Esophagus muscularis mucosa (tissue), 4 donors: Measurements from ENCODE around the gene ANKS1B. TPM values are rescaled to one million over a fixed set of nuclear protein-coding genes. Genes with fewer than 3 reads are reported as not detected.

Source experiments
- DNase-seq: peaks from one replicate; pipeline ENCODE4 v3.0.0-alpha.2; 2017; ENCODE audit errors: extremely low spot score
- H3K27ac ChIP-seq, 4 donors: fragments of 200-600 bp; sonication (generic); replicated peaks in 1 of 4; 1 replicate in 3 of 4; 2 replicates in 1 of 4; pipeline ENCODE4 v1.5.1; 2016 to 2019; ENCODE audit warnings: mild to moderate bottlenecking in 1 of 4
- H3K27me3 ChIP-seq, 4 donors: fragments of 200-600 bp; sonication (generic); one replicate each; pipeline versions ENCODE4 v1.5.1 to v1.6.0; 2016 to 2019
- H3K36me3 ChIP-seq, 4 donors: fragments of 200-600 bp; sonication (generic); one replicate each; pipeline ENCODE4 v1.5.1; 2016 to 2019
- H3K4me1 ChIP-seq, 4 donors: fragments of 200-600 bp; sonication (generic); one replicate each; pipeline ENCODE4 v1.5.1; 2016 to 2019
- H3K4me3 ChIP-seq, 4 donors: fragments of 200-600 bp; sonication (generic); 1 replicate in 2 of 4; 2 replicates in 2 of 4; pipeline ENCODE4 v1.5.1; 2016 to 2019; ENCODE audit warnings: mild to moderate bottlenecking in 4 of 4, moderate library complexity in 1 of 4
- H3K9me3 ChIP-seq, 4 donors: fragments of 200-600 bp; sonication (generic); 1 replicate in 3 of 4; 2 replicates in 1 of 4; pipeline ENCODE4 v1.5.1; 2016 to 2019
- EP300 ChIP-seq: sonication (generic); formaldehyde crosslinking; IDR thresholded peaks from one replicate; pipeline ENCODE4 v1.6.1; 2017; ENCODE audit warnings: antibody characterized with exemption
- POLR2A ChIP-seq: fragments of 450-650 bp; IDR thresholded peaks from one replicate; pipeline ENCODE4 v1.6.1; 2017; ENCODE audit warnings: antibody characterized with exemption, moderate library complexity, mild to moderate bottlenecking, low read depth
- POLR2AphosphoS5 ChIP-seq, 2 donors: sonication (generic); formaldehyde crosslinking; IDR thresholded peaks; one replicate each; pipeline ENCODE4 v1.6.1; 2017; ENCODE audit warnings: antibody characterized with exemption in 2 of 2
- WGBS: methylation state at CpG from one replicate; pipeline ENCODE4 v1.1.5; 2018; 5-methylcytosine and 5-hydroxymethylcytosine counted together
- intact Hi-C: fragments of 100-400 bp; cut with DNase I; formaldehyde crosslinking; loops from one replicate; pipeline ENCODE4 v1.15.1; 2023
- total RNA-seq, 4 donors: library from RNA; depleted of rRNA; stranded (reverse); fragments of >200 nt; gene quantifications; one replicate each; pipeline versions ENCODE4 v1.1.0 to v1.2.1, GENCODE V29; 2016
- TF ChIP-seq, protein P1 (sequence below), 3 experiments: fragments of 200-600 bp in 2 of 3; fragments of 450-650 bp in 1 of 3; sonication (generic) in 2 of 3; IDR thresholded peaks; one replicate each; pipeline ENCODE4 v1.5.1; 2017 to 2019; ENCODE audit warnings: antibody characterized with exemption in 3 of 3, mild to moderate bottlenecking in 2 of 3, moderate library complexity in 1 of 3

Gene ANKS1B
- total RNA-seq, 4 donors from 2014 or later, result 20.4 to 28.7 (median 21.6) TPM

DNA sequence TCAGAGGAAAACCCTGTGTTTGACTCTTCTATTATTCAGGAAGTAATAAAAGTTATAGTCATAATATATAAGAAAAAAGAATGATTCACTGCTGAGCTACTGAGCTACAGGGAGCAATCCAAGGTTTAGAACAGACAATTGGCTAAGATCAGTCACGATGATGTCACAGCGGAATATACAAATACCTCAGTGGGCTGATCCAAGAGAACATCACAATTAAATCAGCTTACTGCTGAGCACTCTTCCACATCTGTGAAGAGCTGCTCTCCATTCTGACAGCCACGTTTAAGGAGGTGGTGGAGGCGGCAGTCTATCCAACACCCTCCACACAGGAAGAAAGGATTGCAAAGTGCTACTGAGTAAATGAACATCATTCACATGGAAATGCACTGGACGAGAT lies 1068.6 kb downstream of the ANKS1B start:
- Histone ChIP-seq H3K9me3 (no peaks in the 10 kb centered on the region), H3K27ac (no peak overlapping the region), H3K4me3 (no peak overlapping the region), H3K4me1 (no peaks in the 10 kb centered on the region), H3K27me3 (no peaks in the 10 kb centered on the region), H3K36me3 (no peaks in the 10 kb centered on the region)
- 82% methylated on average over 5 of the region's 5 CpGs for WGBS
- intact Hi-C loops, result no loop called here
- TF ChIP-seq EP300, result no peak
- no peak for TF ChIP-seq POLR2AphosphoS5 (IDR thresholded peaks at IDR 0.05)
- TF ChIP-seq, protein P1, sequence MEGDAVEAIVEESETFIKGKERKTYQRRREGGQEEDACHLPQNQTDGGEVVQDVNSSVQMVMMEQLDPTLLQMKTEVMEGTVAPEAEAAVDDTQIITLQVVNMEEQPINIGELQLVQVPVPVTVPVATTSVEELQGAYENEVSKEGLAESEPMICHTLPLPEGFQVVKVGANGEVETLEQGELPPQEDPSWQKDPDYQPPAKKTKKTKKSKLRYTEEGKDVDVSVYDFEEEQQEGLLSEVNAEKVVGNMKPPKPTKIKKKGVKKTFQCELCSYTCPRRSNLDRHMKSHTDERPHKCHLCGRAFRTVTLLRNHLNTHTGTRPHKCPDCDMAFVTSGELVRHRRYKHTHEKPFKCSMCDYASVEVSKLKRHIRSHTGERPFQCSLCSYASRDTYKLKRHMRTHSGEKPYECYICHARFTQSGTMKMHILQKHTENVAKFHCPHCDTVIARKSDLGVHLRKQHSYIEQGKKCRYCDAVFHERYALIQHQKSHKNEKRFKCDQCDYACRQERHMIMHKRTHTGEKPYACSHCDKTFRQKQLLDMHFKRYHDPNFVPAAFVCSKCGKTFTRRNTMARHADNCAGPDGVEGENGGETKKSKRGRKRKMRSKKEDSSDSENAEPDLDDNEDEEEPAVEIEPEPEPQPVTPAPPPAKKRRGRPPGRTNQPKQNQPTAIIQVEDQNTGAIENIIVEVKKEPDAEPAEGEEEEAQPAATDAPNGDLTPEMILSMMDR (IDR thresholded peaks at IDR 0.05), result no peak
- TF ChIP-seq POLR2A, result no peak
- no peak for DNase-seq

DNA sequence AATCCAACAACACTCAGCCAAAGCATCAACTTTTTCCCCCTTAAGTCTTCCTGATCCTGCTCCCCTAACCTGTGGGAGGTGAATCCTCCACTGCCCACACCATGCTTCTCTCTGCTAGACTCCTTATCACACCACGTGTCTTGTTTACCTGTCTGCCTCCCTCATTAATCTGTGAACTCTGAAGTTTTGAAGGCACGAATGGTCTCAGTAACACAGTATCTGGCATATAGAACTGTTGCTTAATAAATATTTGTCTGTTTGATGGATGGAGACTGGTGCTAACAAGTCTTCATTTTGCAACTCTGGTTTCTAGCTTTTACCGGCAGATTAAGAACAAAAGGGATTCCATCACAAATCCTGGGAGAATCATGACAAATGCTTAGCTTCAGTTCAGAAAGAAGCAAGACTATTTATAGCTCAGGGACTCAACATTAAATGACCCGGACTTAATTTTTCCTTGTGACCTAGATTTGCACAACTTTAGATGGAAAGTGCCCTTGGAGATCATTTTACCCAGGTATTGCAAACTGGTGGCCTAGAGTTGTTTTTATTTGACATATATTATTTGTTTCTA lies 1072.2 kb downstream of the ANKS1B start:
- Histone ChIP-seq H3K27ac (no peak overlapping the region), H3K9me3 (no peaks in the 10 kb centered on the region), H3K27me3 (no peaks in the 10 kb centered on the region), H3K4me1 (no peaks in the 10 kb centered on the region), H3K4me3 (no peak overlapping the region), H3K36me3 (no peaks in the 10 kb centered on the region)
- TF ChIP-seq, protein P1 (IDR thresholded peaks at IDR 0.05), result no peak
- TF ChIP-seq EP300, result no peak
- intact Hi-C loops, result no loop called here
- WGBS, result 49% methylated on average over 4 of the region's 4 CpGs
- no peak for DNase-seq

DNA sequence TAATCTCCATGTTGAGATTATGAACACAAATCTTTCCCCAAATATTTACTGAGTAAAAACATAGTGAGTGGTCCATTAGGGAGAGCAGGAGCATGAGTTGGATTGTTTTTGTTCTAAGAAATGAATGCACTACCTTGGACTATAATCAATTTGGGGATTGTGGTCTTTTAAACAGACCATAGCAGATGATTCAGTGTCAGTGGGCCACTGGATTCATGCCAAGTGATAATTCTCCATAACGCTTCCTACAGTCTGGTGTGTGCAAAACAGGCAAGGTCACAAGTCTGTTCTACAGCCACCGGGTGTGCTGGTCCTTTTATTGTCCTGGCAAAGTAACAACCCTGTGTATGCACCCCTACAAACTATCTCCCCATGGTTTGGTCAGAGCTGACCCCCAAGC lies 1073.3 kb downstream of the ANKS1B start:
- intact Hi-C loops, result no loop called here
- Histone ChIP-seq H3K27me3 (no peaks in the 10 kb centered on the region), H3K4me3 (no peak overlapping the region), H3K4me1 (no peaks in the 10 kb centered on the region), H3K36me3 (no peaks in the 10 kb centered on the region), H3K27ac (no peak overlapping the region), H3K9me3 (no peaks in the 10 kb centered on the region)
- no peak for DNase-seq
- WGBS, result 60% methylated on average over 2 of the region's 2 CpGs
- TF ChIP-seq EP300 (no peak), POLR2AphosphoS5 (IDR thresholded peaks at IDR 0.05) (no peak)
- TF ChIP-seq, protein P1 (IDR thresholded peaks at IDR 0.05), result no peak

DNA sequence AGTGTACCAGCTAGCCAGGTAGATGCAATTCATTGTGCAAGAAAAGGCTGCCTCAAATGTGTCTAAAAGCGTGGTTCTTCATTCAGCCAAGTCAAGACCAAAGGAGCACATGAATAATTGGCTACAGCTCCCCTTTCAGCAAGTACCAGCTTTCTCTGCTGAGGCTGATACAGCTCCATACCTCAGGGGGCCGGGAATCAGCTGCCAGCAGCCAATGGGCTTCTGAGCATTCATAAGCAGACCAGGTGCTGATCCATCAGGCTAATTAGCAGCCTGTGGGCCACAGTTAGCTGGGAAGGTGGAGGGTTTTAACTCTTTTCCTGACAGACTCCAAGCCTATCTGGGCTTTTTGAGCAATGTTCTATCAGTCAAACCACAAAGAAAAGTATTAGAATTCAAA lies 1075.0 kb downstream of the ANKS1B start:
- 67% methylated on average over 2 of the region's 2 CpGs for WGBS
- H3K4me1 ChIP-seq, result no peaks in the 10 kb centered on the region
- no peak overlapping the region for H3K27ac ChIP-seq
- TF ChIP-seq POLR2A (no peak), EP300 (no peak), POLR2AphosphoS5 (IDR thresholded peaks at IDR 0.05) (no peak)
- TF ChIP-seq, protein P1 (IDR thresholded peaks at IDR 0.05), result no peak
- intact Hi-C loops, result no loop called here
- H3K4me3 ChIP-seq, result no peak overlapping the region
- no peaks in the 10 kb centered on the region for H3K9me3 ChIP-seq
- H3K36me3 ChIP-seq, result no peaks in the 10 kb centered on the region
- no peaks in the 10 kb centered on the region for H3K27me3 ChIP-seq
- DNase-seq, result no peak

DNA sequence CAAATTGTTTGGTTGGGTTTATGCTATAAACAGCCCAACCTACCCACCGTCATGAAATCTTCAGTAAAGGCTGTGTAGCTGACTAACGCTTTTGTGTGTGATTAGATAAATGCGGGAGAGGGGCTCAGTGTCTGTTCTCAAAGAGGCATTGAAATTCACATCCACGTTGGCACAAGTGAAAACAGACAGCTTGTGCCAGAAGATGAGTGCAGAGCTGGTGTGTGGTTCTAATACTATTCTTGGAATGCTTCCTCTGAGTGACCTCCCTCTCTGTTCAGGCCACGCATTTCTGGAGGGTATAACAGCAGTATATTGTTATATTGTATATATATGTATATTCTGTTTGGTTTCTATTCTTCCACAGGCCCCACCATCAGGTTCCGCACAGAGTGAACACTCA lies 1075.9 kb downstream of the ANKS1B start:
- intact Hi-C loops, result no loop called here
- no peak for DNase-seq
- 79% methylated on average over 6 of the region's 6 CpGs for WGBS
- H3K9me3 ChIP-seq, result no peaks in the 10 kb centered on the region
- H3K27ac ChIP-seq, result no peak overlapping the region
- H3K4me3 ChIP-seq, result no peak overlapping the region
- H3K27me3 ChIP-seq, result no peaks in the 10 kb centered on the region
- no peaks in the 10 kb centered on the region for H3K36me3 ChIP-seq
- TF ChIP-seq POLR2AphosphoS5 (IDR thresholded peaks at IDR 0.05) (no peak), EP300 (no peak), POLR2A (no peak)
- TF ChIP-seq, protein P1 (IDR thresholded peaks at IDR 0.05), result no peak
- H3K4me1 ChIP-seq, result no peaks in the 10 kb centered on the region
